GM18873 (cell line): ENCODE results near the gene GDF11.
"Not testable (repeated sequence)": the region's sequence is repeated elsewhere in the genome, so short reads cannot be mapped to it uniquely, and the experiment has no call there.

Experiments
- ATAC-seq: cut with Tn5 transposase; IDR thresholded peaks from one replicate; pipeline ENCODE4 v1.9.1; 2021; ENCODE audit warnings: mild to moderate bottlenecking, moderate library complexity, moderate number of reproducible peaks; ENCODE audit not compliant: unreplicated experiment, low FRiP score

GDF11 gene

DNA sequence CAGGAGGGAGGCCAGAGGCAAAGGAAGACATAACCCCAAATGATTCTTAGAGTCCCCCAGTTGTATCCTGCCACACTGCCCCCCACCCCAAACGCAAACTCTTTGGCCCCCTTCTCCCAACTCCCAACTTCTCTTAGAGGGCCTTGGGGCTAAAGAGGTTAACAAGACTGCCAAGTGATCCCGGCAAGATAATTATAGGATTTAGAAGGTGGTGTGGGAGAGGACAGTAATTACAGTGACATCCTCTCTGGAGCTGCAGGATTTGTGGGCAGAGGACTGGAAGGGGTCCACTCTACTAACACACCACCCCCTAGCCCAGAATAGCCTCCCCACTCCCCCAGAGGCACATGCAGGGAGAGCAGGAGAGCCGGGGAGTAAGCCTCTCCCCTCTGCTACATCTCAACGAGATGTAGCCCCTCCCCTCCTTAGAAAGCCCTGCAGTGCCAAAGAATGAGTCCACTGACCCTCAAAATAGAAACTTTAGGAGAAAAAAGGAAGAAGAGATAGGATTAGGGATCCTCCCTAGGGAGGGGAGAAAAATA is 5.3 kb upstream of the GDF11 start:
- ATAC-seq = peak; percentile 4

DNA sequence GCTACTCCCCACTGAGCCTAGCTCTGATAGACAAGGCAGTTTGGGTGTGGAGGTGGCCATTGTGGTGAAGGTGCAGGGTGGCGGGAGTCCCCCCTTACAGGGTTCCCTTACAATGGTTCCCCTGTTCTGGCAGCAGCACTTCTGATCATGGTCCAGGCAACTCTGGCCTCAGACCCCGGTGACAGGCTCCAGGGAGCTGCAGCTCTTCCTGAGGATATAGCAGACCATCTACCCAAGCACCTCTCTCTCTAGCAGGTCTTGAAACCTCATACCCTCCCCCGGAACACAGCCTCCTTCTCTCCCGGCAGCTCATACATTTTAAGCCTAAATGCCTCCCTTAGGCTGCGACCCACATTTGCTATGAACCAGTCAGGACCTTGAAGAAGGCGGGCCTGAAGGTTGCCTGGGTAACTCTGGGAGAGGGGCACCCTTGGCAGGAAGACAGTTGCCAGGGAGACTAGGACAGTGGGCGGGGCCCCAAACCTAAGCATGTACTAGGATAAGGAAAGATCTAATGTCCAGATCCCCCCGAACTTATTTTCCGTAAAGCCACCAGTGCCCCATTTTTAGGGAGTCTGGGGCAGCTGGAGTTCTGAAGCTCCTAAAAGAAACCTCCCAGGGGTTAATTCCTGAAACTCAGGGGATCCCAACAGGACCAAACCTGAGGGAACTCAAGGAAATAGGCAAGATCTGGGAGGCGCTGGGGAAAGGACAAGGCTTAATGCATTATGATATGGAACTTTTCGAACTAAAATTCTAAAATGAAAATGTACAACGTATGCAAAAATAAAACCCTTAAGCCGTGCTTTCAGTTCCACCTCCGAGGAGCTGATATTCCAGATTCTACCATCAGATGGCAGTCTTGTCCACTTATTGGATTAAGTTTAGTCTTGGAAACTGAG is 4.5 kb upstream of the GDF11 start:
- peak; percentile 85 for ATAC-seq

DNA sequence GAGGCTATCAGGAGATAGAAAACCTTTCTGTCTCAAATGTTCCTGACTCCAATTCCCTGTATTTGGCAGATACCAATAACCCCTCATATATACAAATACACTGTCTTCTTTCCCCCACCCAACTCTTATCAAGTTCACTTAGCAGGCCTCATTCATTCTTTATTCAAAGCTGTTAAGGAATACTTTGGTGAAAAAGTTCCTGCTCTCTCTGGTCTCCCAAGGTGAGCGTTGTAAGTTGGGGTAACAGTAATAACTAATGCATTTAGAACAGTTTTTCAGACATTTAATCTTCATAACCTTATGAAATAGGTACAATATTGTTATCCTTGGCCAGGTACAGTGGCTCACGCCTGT is 3.9 kb upstream of the GDF11 start:
- no peak for ATAC-seq

DNA sequence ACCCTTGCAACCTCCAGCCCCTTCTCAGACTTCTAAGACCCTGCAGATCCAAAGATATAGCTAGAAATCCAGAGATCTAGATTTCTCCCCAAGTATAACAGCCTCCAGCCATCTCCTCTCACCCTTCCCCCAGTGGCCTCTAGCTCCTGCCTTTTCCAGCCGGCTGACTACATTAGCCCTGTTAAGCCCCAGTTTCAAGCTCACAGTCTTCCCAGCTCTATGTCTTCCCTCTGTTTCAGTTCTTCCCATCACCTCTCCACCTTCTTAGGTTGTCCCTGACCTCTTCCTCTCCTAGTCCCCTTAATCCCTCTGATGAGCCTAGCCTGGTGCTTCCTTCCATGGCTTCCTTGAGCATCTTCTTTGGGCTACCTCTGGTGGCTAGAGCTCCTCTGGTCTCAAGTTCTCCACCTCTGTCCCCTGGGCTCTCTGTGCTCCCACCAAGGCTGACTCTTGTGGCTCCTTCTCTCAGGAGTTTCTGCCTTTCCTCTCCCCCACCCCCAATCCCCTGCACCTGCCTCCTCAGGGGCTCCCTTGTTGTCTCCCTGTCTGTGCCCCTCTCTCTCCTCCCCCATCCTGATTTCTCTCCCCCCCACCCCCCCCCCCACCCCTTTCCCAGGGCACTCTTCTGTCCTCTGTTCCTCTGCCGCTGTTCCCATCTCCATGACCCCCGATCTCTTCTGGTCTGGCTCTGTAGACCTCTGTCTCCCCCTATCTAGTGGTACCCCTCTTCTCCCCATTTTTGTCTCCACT is 816 bp upstream of the GDF11 start:
- ATAC-seq = no peak

DNA sequence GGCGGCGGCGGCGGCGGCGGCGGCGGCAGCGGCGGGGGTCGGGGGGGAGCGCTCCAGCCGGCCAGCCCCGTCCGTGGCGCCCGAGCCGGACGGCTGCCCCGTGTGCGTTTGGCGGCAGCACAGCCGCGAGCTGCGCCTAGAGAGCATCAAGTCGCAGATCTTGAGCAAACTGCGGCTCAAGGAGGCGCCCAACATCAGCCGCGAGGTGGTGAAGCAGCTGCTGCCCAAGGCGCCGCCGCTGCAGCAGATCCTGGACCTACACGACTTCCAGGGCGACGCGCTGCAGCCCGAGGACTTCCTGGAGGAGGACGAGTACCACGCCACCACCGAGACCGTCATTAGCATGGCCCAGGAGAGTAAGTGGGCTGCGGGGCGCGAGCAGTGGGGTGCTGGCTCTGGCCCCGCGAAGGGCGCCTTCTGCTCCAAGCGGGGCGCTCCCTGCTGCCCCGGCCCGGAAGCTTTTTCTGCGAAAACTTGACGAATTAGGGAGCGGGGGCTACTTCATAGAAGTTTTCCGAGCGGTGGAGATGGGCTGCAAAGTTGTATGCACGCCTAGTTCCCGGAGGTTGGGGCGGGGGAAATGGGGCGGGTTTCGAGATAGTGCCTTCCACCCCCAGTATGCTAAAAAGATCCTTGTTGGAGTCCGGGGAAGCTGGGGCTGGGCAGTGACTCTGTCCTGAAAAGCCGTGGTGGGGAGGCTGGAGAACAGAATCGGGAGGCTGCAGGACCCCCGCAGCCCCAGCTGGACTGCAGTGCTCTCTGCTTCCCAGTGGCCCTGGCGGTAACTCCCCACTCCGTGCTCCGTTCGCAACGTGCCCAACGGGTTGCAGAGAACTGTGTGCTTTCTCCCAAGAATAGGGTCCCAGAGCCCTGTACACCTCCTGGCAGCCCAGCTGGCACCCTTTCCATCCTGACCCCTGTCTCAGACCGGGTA is 751 bp downstream of the GDF11 start:
- no peak for ATAC-seq

DNA sequence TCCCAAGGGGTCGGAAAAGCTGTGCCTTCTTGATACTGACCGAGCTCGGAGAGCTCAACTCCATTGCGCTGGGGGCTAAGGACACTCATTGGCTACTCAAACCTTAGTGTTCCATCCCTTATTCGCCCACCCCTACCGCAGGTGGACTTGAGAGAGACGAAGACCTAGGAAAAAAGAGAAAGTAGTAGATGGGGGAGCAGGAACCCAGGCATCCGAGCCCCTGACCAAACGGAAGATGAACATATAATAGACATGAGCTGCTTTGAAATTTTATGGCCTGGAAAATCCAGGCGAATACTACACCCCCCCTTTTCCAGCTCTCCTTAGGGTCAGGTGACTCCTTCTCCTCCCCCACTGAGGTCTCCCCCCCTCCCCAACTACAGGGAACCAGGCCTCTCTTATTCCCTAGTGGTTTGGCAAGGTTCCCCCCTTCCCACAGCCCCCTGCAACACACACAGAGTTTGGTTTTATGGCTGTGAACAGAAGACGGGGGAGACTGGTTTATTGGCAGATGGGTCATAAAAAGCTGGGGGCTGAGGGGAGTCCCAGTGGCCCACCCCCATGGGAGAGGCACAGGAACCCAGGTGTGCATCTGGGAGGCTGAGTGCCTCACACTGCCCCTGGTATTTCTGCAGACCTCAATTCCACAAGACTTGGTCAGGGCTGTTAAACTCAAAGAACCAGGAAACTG is 1.6 kb downstream of the GDF11 start:
- ATAC-seq = no peak

DNA sequence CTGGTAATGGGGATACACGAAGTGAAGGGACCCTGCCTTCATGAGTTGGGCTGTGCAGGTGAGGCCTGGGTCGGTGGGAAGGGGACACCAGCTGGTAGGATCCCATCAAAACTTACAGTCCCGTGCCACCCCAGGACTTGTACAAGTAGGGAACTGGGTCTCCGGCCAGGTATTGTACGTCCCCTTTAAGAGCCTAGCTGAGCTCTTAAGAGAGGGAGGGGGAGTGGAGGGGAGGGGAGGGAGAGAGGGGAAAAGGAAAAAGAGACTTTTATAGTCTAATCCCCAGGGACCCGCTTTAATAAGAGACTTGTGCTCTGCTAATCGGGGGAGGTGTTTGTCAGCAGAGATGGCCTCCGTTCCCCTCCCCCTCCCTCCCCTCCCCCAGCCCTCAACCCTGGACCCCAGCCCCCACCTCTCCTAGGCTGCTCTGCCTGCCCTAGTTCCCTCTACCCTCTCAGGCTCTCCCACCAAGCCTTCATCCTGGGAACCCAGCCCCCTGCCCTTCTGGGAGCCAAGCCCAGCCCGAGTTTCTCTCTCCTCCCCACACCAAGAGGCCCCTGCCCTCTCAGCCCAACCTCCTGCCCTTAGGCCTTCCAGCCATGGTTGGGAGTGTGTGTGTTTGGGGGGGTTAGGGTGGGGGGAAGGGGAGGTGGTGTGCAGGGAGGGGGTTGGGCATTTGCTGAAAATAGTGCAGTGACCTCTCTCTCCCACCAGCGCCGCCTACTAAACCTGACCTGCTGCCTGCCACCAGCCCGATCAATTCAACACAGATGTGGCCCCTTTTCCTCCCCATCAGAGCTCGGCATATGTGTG is 2.6 kb downstream of the GDF11 start:
- no peak for ATAC-seq

DNA sequence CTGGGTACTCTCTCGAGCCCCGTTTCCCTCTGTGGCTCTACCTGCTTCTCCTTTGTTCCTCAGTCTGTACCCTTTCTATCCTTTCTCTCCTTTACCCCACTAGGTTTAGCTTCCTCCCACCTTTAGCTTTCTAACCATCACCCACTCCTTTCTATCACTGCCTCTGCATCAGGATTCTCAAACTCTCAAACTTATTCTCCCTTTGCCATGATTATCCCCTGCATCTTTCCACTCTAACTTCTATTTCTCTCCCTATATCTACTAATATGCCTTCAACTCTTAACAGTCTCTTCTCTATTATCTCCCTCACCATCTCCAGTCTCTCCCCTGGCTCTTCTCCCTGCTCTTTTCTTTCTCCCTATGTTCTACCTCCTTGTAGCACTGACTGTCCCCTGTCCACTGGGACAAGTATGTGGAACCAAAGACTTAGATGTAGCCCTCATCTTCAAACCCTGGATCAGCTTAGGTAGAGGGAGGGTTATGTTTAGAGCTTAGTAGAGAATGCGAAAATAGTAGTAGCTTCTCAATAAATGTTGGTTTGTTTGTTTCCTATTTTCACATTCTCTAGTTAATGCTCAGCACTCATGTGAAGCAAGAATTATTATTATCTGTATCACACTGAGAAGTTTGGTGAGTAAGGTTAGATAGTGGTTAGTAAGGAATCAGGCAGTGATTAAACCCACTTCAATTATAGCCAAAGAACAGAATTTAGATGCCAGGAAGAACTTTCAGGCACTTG is 3.4 kb downstream of the GDF11 start:
- no peak for ATAC-seq

DNA sequence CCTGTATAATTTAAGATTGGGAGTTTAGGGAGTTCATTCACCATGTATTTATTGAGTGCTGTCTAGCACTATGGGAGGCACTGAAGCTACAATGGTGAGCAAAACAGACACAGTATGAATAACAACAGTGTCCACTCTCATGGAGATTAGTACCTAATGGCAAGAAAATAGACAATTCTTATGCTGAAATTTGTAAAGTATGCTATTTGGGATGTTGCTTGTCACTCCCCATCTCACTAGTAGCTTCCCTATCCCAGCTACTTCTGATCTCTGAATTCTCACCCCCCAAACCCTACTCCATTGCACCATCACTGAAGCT is 4.0 kb downstream of the GDF11 start:
- ATAC-seq = no peak

DNA sequence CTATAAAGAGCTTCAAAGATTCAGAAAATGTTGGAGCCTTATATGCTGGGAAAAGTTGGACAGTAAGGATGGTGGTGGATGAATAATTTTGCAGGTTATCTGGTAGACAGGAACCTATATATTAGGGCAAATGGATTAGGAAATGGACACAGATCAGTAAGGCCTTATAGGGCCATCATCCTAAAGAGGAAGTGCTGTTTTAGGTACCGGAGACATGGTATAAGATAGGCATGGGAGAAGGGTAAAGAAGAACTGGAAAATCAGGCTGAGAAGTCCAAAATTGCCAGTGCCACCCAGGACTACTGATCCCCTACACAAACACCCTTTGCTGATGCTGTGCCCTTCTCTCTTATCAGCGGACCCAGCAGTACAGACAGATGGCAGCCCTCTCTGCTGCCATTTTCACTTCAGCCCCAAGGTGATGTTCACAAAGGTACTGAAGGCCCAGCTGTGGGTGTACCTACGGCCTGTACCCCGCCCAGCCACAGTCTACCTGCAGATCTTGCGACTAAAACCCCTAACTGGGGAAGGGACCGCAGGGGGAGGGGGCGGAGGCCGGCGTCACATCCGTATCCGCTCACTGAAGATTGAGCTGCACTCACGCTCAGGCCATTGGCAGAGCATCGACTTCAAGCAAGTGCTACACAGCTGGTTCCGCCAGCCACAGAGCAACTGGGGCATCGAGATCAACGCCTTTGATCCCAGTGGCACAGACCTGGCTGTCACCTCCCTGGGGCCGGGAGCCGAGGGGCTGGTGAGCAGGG is 5.5 kb downstream of the GDF11 start:
- no peak for ATAC-seq

DNA sequence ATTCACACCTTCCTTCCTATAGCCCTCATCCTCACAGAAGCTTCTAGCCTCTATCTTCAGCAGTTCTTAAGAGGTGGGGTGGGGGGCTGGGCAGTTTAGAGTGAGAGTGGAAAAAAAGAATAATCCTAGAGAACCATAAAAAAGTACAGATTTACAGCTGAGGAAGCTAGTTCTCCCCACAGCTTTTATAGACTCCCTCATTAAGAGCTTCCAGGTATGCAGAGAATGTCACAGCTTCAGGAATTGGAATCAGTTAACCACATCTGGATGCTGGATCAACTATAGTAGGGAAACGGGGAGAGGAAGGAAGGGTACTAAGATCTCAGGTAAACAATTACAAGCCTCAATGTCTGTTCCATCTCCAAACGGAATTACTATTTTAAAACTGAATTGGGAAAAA is 12.3 kb downstream of the GDF11 start:
- no peak for ATAC-seq

DNA sequence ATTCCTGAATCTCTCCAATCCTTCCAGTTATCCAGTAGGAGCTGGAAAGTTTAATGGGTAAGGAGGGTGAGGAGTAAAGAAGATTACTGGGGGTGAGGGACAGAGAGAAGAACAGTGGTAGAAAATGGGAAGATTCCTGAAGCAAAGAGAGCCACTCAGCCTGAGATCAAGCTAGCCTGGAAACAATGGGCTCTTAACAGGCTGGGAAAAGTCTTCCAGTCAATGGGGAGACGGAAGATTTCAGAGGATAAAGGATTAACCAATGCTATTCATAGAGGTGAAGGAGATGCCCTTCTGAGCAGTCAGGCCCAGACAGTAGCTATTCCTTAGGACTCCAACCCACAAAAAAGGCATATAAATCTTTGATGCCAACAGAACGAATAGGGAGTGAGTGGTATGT is 14.8 kb downstream of the GDF11 start:
- no peak for ATAC-seq

DNA sequence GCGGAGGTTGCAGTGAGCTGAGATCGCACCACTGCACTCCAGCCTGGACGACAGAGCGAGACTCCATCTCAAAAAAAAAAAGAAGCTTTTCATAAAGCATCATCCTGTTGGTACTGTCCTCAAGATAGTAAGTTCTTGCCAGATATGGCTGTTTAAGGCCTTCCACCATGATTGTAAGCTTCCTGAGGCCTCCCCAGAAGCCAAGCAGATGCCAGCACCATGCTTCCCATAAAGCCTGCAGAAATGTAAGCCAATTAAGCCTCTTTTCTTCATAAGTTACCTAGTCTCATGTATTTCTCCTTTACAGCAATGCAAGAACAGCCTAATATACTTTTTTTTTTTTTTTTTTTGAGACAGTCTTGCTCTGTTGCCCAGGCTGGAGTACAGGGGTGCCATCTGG is 15.7 kb downstream of the GDF11 start:
- ATAC-seq = not testable (repeated sequence)

DNA sequence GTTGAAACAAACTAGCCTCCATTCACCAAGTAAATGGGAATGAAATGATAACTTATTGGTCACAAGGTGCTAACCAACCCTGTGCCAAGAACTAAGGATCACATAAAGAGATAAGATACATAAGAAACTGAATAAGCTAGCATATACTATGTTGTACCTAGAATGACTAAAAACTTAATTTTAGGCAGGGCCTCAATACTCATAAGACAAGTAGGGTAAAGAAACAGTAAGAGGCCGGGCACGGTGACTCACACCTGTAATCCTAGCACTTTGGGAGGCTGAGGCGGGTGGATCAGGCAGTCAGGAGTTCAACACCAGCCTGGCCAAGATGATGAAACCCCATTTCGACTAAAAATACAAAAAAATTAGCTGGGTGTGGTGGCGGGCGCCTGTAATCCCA is 17.7 kb downstream of the GDF11 start:
- no peak for ATAC-seq

DNA sequence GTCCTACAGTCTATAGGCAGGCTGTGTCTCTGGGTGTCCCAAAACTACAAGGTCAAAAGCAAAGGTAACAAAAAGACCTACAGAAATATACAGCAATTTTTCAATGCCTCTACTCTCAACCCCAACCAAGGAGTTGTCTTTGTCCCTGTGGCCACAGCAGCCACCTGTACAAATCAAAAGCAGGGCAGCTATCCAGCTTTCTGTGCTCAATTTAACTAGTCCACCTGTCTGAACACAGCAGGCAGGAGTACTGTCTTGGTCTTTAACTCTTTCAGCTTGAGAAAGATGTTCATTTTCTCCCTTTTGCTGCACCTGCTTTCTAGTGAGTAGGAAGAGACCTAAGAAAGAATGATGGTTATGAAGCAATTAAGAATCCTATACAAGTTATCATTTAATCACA is 19.7 kb downstream of the GDF11 start:
- no peak for ATAC-seq

DNA sequence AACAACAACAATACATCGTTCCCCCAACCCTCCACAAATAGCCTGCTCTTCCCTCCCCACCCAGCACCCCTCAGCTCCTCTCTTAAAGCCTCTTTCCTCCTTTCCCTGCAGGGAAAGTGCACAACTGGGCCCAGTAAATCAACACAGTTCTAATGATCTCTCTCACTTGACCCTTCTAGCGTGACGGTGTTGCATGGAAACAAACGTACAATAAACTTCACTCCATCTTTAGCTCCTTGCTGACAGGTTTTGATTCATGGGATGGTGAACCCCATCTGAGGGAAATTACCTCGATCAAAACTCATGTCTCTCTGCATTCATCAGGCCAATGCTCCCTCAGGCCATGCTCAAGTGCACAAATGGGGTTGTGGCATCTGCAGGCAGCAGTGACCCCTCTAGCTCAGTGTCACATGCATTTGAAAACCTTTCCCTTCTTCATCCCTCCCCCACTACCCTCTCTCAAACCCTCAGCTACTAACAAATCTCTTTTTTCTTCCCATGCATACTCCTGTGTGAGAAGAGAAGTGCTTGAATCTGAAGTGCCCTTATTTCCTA is 22.9 kb downstream of the GDF11 start:
- no peak for ATAC-seq

DNA sequence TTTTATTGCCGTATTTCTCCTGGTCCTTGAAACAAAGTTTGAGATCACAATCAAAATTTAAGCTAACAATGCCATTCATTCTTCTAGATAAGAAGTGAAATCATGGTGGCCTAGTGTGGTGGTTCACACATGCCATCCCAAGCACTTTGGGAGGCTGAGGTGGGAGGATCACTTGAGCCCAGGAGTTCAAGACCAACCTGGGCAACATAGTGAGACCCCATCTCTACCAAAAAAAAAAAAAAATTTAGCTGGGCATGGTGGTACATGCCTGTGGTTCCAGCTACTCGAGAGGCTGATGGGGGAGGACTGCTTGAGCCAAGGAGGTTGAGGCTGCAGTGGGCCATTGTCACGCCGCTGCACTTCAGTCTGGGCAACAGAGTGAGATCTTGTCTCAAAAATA is 24.2 kb downstream of the GDF11 start:
- no peak for ATAC-seq

DNA sequence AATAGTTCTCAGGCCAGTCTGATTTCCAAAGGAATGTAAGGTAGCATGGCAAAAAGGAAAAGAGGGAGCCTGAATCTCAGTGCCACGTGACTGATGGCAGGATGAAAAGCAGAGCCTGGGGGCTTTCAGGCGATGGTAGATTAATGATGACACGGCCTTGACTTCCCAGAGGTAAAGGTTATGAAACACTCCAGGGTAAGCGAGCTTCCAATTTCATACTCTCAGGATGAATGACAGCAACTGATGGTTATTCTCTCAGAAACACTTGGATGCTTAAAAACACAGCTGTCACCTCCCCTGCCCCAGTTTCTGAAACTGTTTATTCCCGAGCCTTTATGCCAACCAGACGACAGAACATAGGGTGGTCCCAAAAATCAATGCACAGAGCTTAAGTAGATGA is 28.8 kb downstream of the GDF11 start:
- no peak for ATAC-seq
